Ectodermal cell (in vitro differentiated cells): ENCODE data around the gene ATXN10.

ENCODE experiments used
- H3K27ac ChIP-seq: 2 replicates; pipeline ENCODE4 v1.7.0; 2013; ENCODE audit warnings: mild to moderate bottlenecking, low read depth, low read length; ENCODE audit not compliant: insufficient read depth, poor library complexity, severe bottlenecking
- H3K27me3 ChIP-seq: 2 replicates; pipeline ENCODE4 v1.7.0; 2013; ENCODE audit warnings: mild to moderate bottlenecking, low read length; ENCODE audit not compliant: insufficient read depth, control insufficient read depth, poor library complexity, severe bottlenecking
- H3K36me3 ChIP-seq: one replicate; pipeline ENCODE4 v1.7.0; 2013; ENCODE audit warnings: low read length; ENCODE audit not compliant: control insufficient read depth, insufficient read depth
- H3K4me1 ChIP-seq: one replicate; pipeline ENCODE4 v1.7.0; 2013; ENCODE audit warnings: low read length; ENCODE audit not compliant: control insufficient read depth, insufficient read depth
- H3K4me3 ChIP-seq: 2 replicates; pipeline ENCODE4 v1.7.0; 2013; ENCODE audit warnings: low read depth, low read length, control low read depth; ENCODE audit not compliant: insufficient read depth
- H3K9me3 ChIP-seq: 2 replicates; pipeline ENCODE4 v1.7.0; 2013; ENCODE audit warnings: mild to moderate bottlenecking, low read length, moderate library complexity; ENCODE audit not compliant: control insufficient read depth
- WGBS, 2 experiments: methylation state at CpG; one replicate each; pipeline ENCODE4 v1.1.7; 2013; ENCODE audit warnings: missing lambda C conversion rate in 2 of 2; 5-methylcytosine and 5-hydroxymethylcytosine counted together

ATXN10 gene

GRCh38 chr22:45879552-45879949 is 207.9 kb downstream of the ATXN10 start:
- 89 to 91% methylated on average over 6 of the region's 6 CpGs for WGBS, 2 experiments
- H3K4me1 ChIP-seq: peaks cover 41% of the 10 kb centered on the region
- no peak overlapping the region for H3K4me3 ChIP-seq
- H3K27me3 ChIP-seq: peaks cover 22% of the 10 kb centered on the region
- no peaks in the 10 kb centered on the region for H3K9me3 ChIP-seq
- no peaks in the 10 kb centered on the region for H3K36me3 ChIP-seq
- no peak overlapping the region for H3K27ac ChIP-seq

DNA sequence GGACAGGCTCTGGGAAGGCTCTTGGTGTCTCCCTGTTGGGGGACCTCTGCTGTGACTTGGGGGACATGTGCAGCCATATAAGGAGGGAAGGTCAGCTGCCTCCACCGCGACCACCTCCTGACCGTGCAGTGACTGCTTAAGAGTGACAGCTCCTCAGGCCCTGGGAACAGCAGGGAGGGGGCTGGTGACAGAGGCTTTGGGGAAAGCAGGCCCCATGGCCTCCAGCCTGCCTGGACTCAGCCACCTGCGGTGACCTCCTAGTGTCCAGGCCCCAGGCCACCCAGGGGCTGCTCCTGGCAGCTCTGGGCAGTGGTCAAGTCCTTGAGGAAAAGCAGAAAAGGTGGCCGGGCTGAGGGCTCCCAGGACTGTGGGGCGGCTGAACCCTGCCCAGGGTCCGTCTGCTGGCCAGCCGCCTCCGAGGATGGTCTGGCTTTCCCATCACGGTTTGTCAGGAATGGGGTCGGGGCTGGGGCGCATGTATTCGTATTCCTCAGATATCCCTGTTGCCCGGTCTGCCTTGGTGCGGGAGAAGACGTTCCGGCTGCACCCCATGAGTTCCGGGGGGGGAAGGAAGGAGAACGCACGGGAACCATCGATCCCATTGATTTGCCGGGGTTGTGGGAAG is 208.6 kb downstream of the ATXN10 start:
- H3K4me3 ChIP-seq: no peak overlapping the region
- 66 to 67% methylated on average over 22 of the region's 22 CpGs for WGBS, 2 experiments
- H3K27ac ChIP-seq: peak overlapping the region; percentile 36
- H3K36me3 ChIP-seq: no peaks in the 10 kb centered on the region
- H3K27me3 ChIP-seq: peaks cover 22% of the 10 kb centered on the region
- no peaks in the 10 kb centered on the region for H3K9me3 ChIP-seq
- H3K4me1 ChIP-seq: peaks cover 41% of the 10 kb centered on the region

GRCh38 chr22:45880716-45881523 is 209.3 kb downstream of the ATXN10 start:
- no peak overlapping the region for H3K4me3 ChIP-seq
- no peaks in the 10 kb centered on the region for H3K36me3 ChIP-seq
- H3K4me1 ChIP-seq: peaks cover 47% of the 10 kb centered on the region
- H3K27ac ChIP-seq: no peak overlapping the region
- no peaks in the 10 kb centered on the region for H3K9me3 ChIP-seq
- WGBS, 2 experiments: 52 to 55% methylated on average over 49 of the region's 49 CpGs
- H3K27me3 ChIP-seq: peaks cover 22% of the 10 kb centered on the region

- Histone ChIP-seq H3K4me1 (peaks cover 49% of the 10 kb centered on the region), H3K27me3 (peaks cover 22% of the 10 kb centered on the region), H3K36me3 (no peaks in the 10 kb centered on the region), H3K9me3 (no peaks in the 10 kb centered on the region), H3K27ac (no peak overlapping the region), H3K4me3 (no peak overlapping the region)
- 87 to 90% methylated on average over 8 of the region's 8 CpGs for WGBS, 2 experiments
Observed at GRCh38 chr22:45881524-45881875, 209.9 kb downstream of the ATXN10 start.

- Histone ChIP-seq H3K36me3 (no peaks in the 10 kb centered on the region), H3K27ac (no peak overlapping the region), H3K4me1 (peaks cover 35% of the 10 kb centered on the region), H3K27me3 (peaks cover 22% of the 10 kb centered on the region), H3K4me3 (no peak overlapping the region), H3K9me3 (no peaks in the 10 kb centered on the region)
- WGBS, 2 experiments: 94% methylated on average over 32 of the region's 32 CpGs
Observed at GRCh38 chr22:45882881-45883810, 211.5 kb downstream of the ATXN10 start.

DNA sequence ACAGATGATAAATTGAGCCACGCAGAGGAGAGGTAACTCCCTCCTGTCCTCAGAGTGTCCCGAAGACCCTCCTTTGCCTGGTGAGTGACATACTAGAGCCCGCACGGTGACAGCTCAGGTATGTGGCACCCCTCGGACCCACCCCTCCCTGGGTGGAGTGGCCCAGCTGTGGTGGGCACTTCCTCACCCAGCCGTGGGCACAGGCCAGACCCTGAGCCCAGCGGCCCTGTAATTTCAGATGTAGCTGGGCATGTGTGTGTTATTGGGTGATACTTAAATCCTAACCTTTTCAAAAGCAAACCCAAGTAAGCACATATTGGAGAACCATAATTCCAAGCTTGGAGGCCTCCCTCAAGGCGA is 212.2 kb downstream of the ATXN10 start:
- Histone ChIP-seq H3K36me3 (no peaks in the 10 kb centered on the region), H3K27ac (no peak overlapping the region), H3K4me3 (no peak overlapping the region), H3K27me3 (peaks cover 22% of the 10 kb centered on the region), H3K4me1 (peaks cover 28% of the 10 kb centered on the region), H3K9me3 (no peaks in the 10 kb centered on the region)
- 87 to 95% methylated on average over 8 of the region's 8 CpGs for WGBS, 2 experiments

DNA sequence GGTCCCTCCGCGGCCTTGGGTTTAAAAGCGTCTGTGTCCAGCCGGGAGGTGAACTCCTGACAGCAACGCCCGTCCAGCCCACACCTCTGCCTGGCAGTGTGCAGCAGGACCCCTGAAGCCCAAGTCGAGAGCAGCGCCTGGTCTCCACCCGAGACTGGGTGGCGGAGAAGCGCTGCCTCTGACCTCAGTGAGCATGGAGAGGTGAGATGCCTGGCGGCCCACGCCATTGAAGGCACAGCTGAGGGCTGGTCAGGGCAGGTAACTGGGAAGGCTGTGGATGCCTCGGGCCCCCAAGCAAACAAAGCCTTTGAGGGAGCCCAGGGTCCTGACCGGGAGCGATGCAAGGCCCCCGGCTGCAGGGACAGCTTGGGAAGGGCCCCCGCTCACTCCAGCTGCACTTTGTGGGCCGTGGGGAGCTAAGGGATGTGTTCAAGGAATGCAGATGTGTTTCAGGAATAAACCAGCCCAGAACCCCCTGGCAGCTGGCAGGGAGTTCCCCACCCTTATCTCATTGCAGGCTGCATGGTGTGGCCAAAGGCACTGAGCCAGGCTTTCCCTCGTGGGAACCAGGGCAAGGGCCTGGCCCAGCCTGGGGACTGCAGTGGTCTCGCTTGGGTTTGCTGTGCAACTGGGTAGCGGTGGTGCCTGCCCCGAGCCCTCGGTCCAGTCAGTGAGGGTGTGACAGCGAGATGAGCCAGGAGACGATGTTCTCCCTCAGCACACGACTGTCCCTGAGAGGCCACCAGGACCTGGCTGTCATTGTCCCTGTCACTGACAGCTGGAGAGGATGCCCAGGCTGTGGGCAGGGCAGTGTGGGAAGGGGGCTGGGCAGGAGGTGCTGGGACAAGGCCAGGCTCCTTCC is 212.8 kb downstream of the ATXN10 start:
- 92 to 93% methylated on average over 27 of the region's 27 CpGs for WGBS, 2 experiments
- no peaks in the 10 kb centered on the region for H3K36me3 ChIP-seq
- peaks cover 26% of the 10 kb centered on the region for H3K4me1 ChIP-seq
- H3K9me3 ChIP-seq: no peaks in the 10 kb centered on the region
- no peak overlapping the region for H3K27ac ChIP-seq
- peaks cover 22% of the 10 kb centered on the region for H3K27me3 ChIP-seq
- H3K4me3 ChIP-seq: no peak overlapping the region

DNA sequence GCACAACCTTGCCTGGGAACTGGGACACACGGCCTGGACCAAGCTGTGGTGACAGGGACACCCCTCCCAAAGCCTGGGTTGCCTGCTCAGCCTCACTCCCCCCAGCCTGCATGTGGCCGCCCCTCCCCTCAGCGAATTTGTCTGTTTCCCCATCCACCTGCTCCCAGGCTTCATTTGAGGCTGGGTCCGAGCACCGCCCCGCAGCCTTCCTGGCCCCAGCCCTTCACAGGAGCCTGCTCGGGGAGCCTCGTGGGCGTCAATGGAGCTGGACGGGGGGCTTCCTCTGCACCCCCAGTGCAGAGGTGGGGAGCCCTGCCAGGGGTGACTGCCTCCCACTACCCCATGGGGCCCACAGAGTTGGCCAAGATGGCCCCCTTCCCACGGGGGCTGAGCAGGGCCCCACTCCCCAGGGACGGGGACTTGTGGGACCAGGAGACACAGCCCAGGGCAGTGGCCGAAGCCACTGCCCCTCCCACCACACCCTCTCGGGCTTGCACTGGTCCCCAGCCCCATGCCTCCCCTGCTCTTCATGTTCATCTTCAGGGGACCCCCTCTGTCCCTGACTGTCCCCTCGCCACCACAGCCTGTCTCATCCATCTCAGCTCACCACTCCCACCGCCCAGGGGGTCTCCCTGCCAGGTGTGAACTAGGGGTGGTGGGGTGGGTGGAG is 213.7 kb downstream of the ATXN10 start:
- Histone ChIP-seq H3K4me3 (no peak overlapping the region), H3K27me3 (peaks cover 14% of the 10 kb centered on the region), H3K27ac (no peak overlapping the region), H3K9me3 (no peaks in the 10 kb centered on the region), H3K4me1 (peaks cover 21% of the 10 kb centered on the region), H3K36me3 (no peaks in the 10 kb centered on the region)
- 90 to 91% methylated on average over 15 to 16 of the region's 16 CpGs for WGBS, 2 experiments

- no peaks in the 10 kb centered on the region for H3K9me3 ChIP-seq
- H3K4me1 ChIP-seq: peaks cover 14% of the 10 kb centered on the region
- WGBS, 2 experiments: 86 to 90% methylated on average over 21 of the region's 21 CpGs
- no peak overlapping the region for H3K4me3 ChIP-seq
- H3K27me3 ChIP-seq: peaks cover 12% of the 10 kb centered on the region
- no peak overlapping the region for H3K27ac ChIP-seq
- no peaks in the 10 kb centered on the region for H3K36me3 ChIP-seq
Observed at GRCh38 chr22:45885941-45886395, 214.3 kb downstream of the ATXN10 start.
